Erythroblast (primary cell): ENCODE data around the gene CLNK.

ENCODE experiments used
- GATA1 ChIP-seq: IDR thresholded peaks from 2 replicates; pipeline ENCODE4 v1.6.1; 2011; ENCODE audit warnings: low read depth, mild to moderate bottlenecking, control low read depth, low read length, moderate library complexity
- POLR2A ChIP-seq: IDR thresholded peaks from 2 replicates; pipeline ENCODE4 v1.6.1; 2011; ENCODE audit warnings: mild to moderate bottlenecking, low read length

- TF ChIP-seq POLR2A (no peak), GATA1 (no peak)
Observed at GRCh38 chr4:10438924-10439323, 245.6 kb downstream of the CLNK start.
